Neural progenitor cell (in vitro differentiated cells): Measurements from ENCODE around the gene UBE2D3.

Source experiments
- CTCF ChIP-seq: fragments of 200-600 bp; sonication (generic); IDR thresholded peaks from 2 replicates; pipeline ENCODE4 v1.5.1; 2017; ENCODE audit warnings: antibody characterized with exemption, mild to moderate bottlenecking
- EZH2 ChIP-seq: fragments of 200-600 bp; sonication (generic); IDR thresholded peaks from 2 replicates; pipeline ENCODE4 v1.6.1; 2017; ENCODE audit warnings: antibody characterized with exemption, mild to moderate bottlenecking, moderate library complexity
- EZH2phosphoT487 ChIP-seq: fragments of 200-600 bp; sonication (generic); IDR thresholded peaks from 2 replicates; pipeline ENCODE4 v1.6.1; 2017; ENCODE audit warnings: antibody characterized with exemption

DNA sequence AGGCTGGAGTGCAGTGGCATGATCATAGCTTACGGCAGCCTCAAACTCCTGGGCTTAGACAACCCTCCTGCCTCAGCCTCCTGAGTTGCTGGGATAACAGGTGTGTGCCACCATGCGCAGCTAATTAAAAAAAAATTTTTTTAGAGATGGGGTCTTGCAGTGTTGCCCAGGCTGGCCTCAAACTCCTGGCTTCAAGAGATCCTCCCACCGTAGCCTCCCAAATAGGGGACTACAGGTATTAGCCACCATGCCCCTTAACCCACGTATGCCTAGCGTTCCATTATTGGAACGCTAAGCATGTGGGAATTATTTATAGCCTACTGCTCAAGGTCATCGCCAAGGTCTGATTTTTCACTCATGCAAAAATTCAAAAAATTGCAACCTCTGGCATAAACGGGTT, 20.3 kb upstream of the UBE2D3 start:
- TF ChIP-seq CTCF (no peak), EZH2 (no peak), EZH2phosphoT487 (no peak)
